H1 (cell line): ENCODE data around the gene KRT23. TPM values are rescaled to one million over a fixed set of nuclear protein-coding genes. Genes with fewer than 3 reads are reported as not detected.

ENCODE experiments used
- CTCF ChIA-PET: fragments of 300-600 bp; sonication (Branson Sonifier 250); formaldehyde crosslinking; loops from one replicate; lab custom pipeline; 2021; ENCODE audit not compliant: partially characterized antibody; lab: Charles Lee
- POLR2A ChIA-PET: fragments of 300-600 bp; sonication (Branson Sonifier 250); formaldehyde crosslinking; loops from one replicate; lab custom pipeline; 2021; ENCODE audit warnings: inconsistent platforms; ENCODE audit not compliant: partially characterized antibody; lab: Charles Lee
- DNase-seq, 2 experiments: peaks; one replicate each; pipeline versions ENCODE4 v3.0.0 to v3.0.0-alpha.2; 2010 to 2022; ENCODE audit warnings: low spot score in 2 of 2, low read depth in 1 of 2, mixed read lengths in 1 of 2
- FAIRE-seq: peaks from 2 replicates; lab custom pipeline; 2011; peaks lifted over from hg19 to GRCh38; lab: Jason Lieb, UNC
- H2AFZ ChIP-seq: 2 replicates; pipeline ENCODE4 v1.8.1; 2012; ENCODE audit warnings: low read length, inconsistent platforms
- H2AK5ac ChIP-seq: 2 replicates; pipeline ENCODE4 v1.6.1; 2013; ENCODE audit warnings: low read depth, low read length
- H2BK120ac ChIP-seq: replicated peaks from 2 replicates; pipeline ENCODE3; 2013; ENCODE audit warnings: low read depth, low read length, inconsistent platforms
- H2BK12ac ChIP-seq: 2 replicates; pipeline ENCODE4 v1.6.1; 2013; ENCODE audit warnings: low read depth, low read length
- H2BK15ac ChIP-seq: 2 replicates; pipeline ENCODE4 v1.6.1; 2013; ENCODE audit warnings: low read length
- H2BK20ac ChIP-seq: 2 replicates; pipeline ENCODE4 v1.6.1; 2013; ENCODE audit warnings: low read length
- H2BK5ac ChIP-seq: 2 replicates; pipeline ENCODE4 v1.6.1; 2013; ENCODE audit warnings: low read depth, low read length
- H3K14ac ChIP-seq: 2 replicates; pipeline ENCODE4 v1.6.1; 2013; ENCODE audit warnings: inconsistent platforms; ENCODE audit not compliant: insufficient read length
- H3K18ac ChIP-seq: 2 replicates; pipeline ENCODE4 v1.6.1; 2013; ENCODE audit warnings: low read length; ENCODE audit errors: extremely low read depth
- H3K23ac ChIP-seq: 2 replicates; pipeline ENCODE4 v1.6.1; 2013; ENCODE audit warnings: inconsistent platforms; ENCODE audit not compliant: insufficient read length
- H3K23me2 ChIP-seq: 2 replicates; pipeline ENCODE4 v1.6.1; 2013; ENCODE audit warnings: low read depth, low read length
- H3K27ac ChIP-seq: 2 replicates; pipeline ENCODE4 v1.6.1; 2011; ENCODE audit warnings: low read depth, low read length, inconsistent platforms
- H3K27me3 ChIP-seq, 4 experiments: replicated peaks in 1 of 4; 1 replicate in 1 of 4; 2 replicates in 3 of 4; pipeline versions ENCODE4 v1.6.1 to v1.8.1; 2011 to 2013; ENCODE audit warnings: low read length in 3 of 4, mild to moderate bottlenecking in 3 of 4, inconsistent platforms in 2 of 4, mixed read lengths in 2 of 4, moderate library complexity in 1 of 4; ENCODE audit not compliant: control insufficient read depth in 3 of 4, insufficient read depth in 3 of 4; ENCODE audit errors: extremely low read depth in 1 of 4
- H3K36me3 ChIP-seq, 4 experiments: 2 replicates each; pipeline versions ENCODE4 v1.6.1 to v1.8.1; 2011 to 2013; ENCODE audit warnings: mild to moderate bottlenecking in 4 of 4, low read length in 3 of 4, moderate library complexity in 2 of 4, control low read depth in 1 of 4, inconsistent platforms in 1 of 4; ENCODE audit not compliant: insufficient read depth in 4 of 4, control insufficient read depth in 2 of 4
- H3K4ac ChIP-seq: replicated peaks from 2 replicates; pipeline ENCODE3; 2013; ENCODE audit warnings: low read length, low read depth, mixed read lengths, inconsistent platforms; ENCODE audit not compliant: insufficient read length
- H3K4me1 ChIP-seq, 4 experiments: replicated peaks in 1 of 4; 1 replicate in 1 of 4; 2 replicates in 3 of 4; pipeline versions ENCODE4 v1.6.1 to v1.8.1; 2011 to 2013; ENCODE audit warnings: low read length in 3 of 4, inconsistent platforms in 2 of 4, mixed read lengths in 1 of 4; ENCODE audit not compliant: insufficient read depth in 4 of 4, control insufficient read depth in 3 of 4
- H3K4me2 ChIP-seq, 2 experiments: 2 replicates each; pipeline versions ENCODE4 v1.6.1 to v1.8.1; 2011 to 2013; ENCODE audit warnings: low read depth in 2 of 2, low read length in 2 of 2, control low read depth in 1 of 2, inconsistent platforms in 1 of 2, mild to moderate bottlenecking in 1 of 2; ENCODE audit not compliant: insufficient read depth in 1 of 2
- H3K4me3 ChIP-seq, 4 experiments: fragments of 200-600, 300-600 bp in 1 of 4; sonication (generic), shearing (Covaris generic), sonication (Bioruptor Twin) in 1 of 4; 2 replicates each; pipeline versions ENCODE4 v1.5.1 to v1.8.1; 2011 to 2016; ENCODE audit warnings: low read length in 4 of 4, low read depth in 3 of 4, control low read depth in 2 of 4, inconsistent platforms in 2 of 4, mild to moderate bottlenecking in 2 of 4, mixed read lengths in 1 of 4, moderate library complexity in 1 of 4; ENCODE audit not compliant: insufficient read depth in 2 of 4; ENCODE audit errors: extremely low read depth in 1 of 4
- H3K56ac ChIP-seq: replicated peaks from 2 replicates; pipeline ENCODE3; 2013; ENCODE audit warnings: low read depth, mild to moderate bottlenecking, mixed read lengths, low read length, inconsistent platforms; ENCODE audit not compliant: insufficient read length
- H3K79me1 ChIP-seq: 2 replicates; pipeline ENCODE4 v1.6.1; 2013; ENCODE audit warnings: low read depth, low read length, control low read depth
- H3K79me2 ChIP-seq, 2 experiments: 2 replicates each; pipeline versions ENCODE4 v1.6.1 to v1.8.1; 2012 to 2013; ENCODE audit warnings: low read length in 2 of 2, mild to moderate bottlenecking in 2 of 2, inconsistent platforms in 1 of 2; ENCODE audit not compliant: insufficient read depth in 2 of 2, control insufficient read depth in 1 of 2
- H3K9ac ChIP-seq, 4 experiments: replicated peaks in 1 of 4; 1 replicate in 1 of 4; 2 replicates in 3 of 4; pipeline versions ENCODE4 v1.6.1 to v1.8.1; 2011 to 2013; ENCODE audit warnings: low read depth in 3 of 4, low read length in 3 of 4, control low read depth in 2 of 4, mild to moderate bottlenecking in 2 of 4, moderate library complexity in 2 of 4, inconsistent platforms in 1 of 4; ENCODE audit errors: extremely low read depth in 1 of 4
- H3K9me3 ChIP-seq, 2 experiments: 2 replicates each; pipeline versions ENCODE4 v1.6.1 to v1.8.1; 2012 to 2013; ENCODE audit warnings: mild to moderate bottlenecking in 2 of 2, moderate library complexity in 2 of 2, control low read depth in 1 of 2, inconsistent platforms in 1 of 2, low read depth in 1 of 2, low read length in 1 of 2, mixed read lengths in 1 of 2; ENCODE audit not compliant: insufficient read depth in 2 of 2
- H4K20me1 ChIP-seq, 2 experiments: replicated peaks in 1 of 2; 2 replicates each; pipeline versions ENCODE3 to v1.8.1; 2011 to 2013; ENCODE audit warnings: inconsistent platforms in 2 of 2, low read length in 2 of 2, mild to moderate bottlenecking in 1 of 2; ENCODE audit not compliant: insufficient read depth in 2 of 2, control insufficient read depth in 1 of 2
- H4K5ac ChIP-seq: 2 replicates; pipeline ENCODE4 v1.6.1; 2013; ENCODE audit warnings: low read length, low read depth, mixed read lengths, inconsistent platforms; ENCODE audit not compliant: insufficient read length
- H4K8ac ChIP-seq: 2 replicates; pipeline ENCODE4 v1.8.0; 2013; ENCODE audit warnings: mild to moderate bottlenecking, moderate library complexity, low read length, inconsistent platforms; ENCODE audit not compliant: insufficient read depth; ENCODE audit errors: extremely low read depth
- H4K91ac ChIP-seq: replicated peaks from 2 replicates; pipeline ENCODE3; 2013; ENCODE audit warnings: low read length, mixed read lengths, inconsistent platforms; ENCODE audit not compliant: insufficient read length
- EGR1 ChIP-seq: IDR thresholded peaks from 2 replicates; pipeline ENCODE4 v1.6.1; 2011; ENCODE audit warnings: low read depth, low read length, borderline replicate concordance
- WGBS, 2 experiments: shearing (Covaris generic) in 1 of 2; methylation state at CpG; one replicate each; pipeline versions ENCODE4 v1.1.6 to v1.1.7; 2013 to 2015; ENCODE audit warnings: low lambda C conversion rate in 2 of 2, mixed read lengths in 2 of 2, inconsistent platforms in 1 of 2, low coverage in 1 of 2, missing lambda C conversion rate in 1 of 2; ENCODE audit not compliant: insufficient replicate concordance in 2 of 2, insufficient coverage in 1 of 2, insufficient read length in 1 of 2; ENCODE audit errors: extremely low coverage in 1 of 2, missing lambda C conversion rate in 1 of 2; 5-methylcytosine and 5-hydroxymethylcytosine counted together
- polyA plus RNA-seq, 7 experiments: library from polyadenylated mRNA; depleted of rRNA in 3 of 7; stranded (reverse) in 5 of 7; unstranded in 2 of 7; fragments of >200 nt in 5 of 7; fragments of 200-250 nt in 2 of 7; gene quantifications; 1 replicate in 5 of 7; 2 replicates in 1 of 7; 4 replicates in 1 of 7; pipeline versions ENCODE4 v1.2.1 to v1.2.3, GENCODE V29; 2011 to 2013; ENCODE audit warnings: missing spikeins in 2 of 7, mixed read lengths in 2 of 7
- total RNA-seq: library from RNA; stranded (reverse); fragmentation: NEBNext Ultra II Directional; extraction: Animal tissue kit (Norgen Biotek cat#: 25700); gene quantifications from 2 replicates; pipeline ENCODE4 v1.2.1, GENCODE V29; 2021

KRT23 gene
- total and polyA plus RNA-seq, 2 of the 8 experiments (the other 6 are each of a cell fraction or from before 2014, with no cell fraction given) = not detected

- no peaks in the 10 kb centered on the region for H3K79me1 ChIP-seq
- no peak overlapping the region for H3K4ac ChIP-seq
- TF ChIP-seq EGR1 = no peak
- H3K4me2 ChIP-seq = no peak overlapping the region
- no peak overlapping the region for H3K23ac ChIP-seq
- no peaks in the 10 kb centered on the region for H3K79me2 ChIP-seq
- no peak overlapping the region for H3K14ac ChIP-seq
- H2AK5ac ChIP-seq = no peak overlapping the region
- H4K20me1 ChIP-seq = no peaks in the 10 kb centered on the region
- H2AFZ ChIP-seq = no peak overlapping the region; the same call in 1 of the 2 replicates
- no peak overlapping the region for H3K27ac ChIP-seq
- no peak overlapping the region for H4K5ac ChIP-seq
- H2BK12ac ChIP-seq = no peak overlapping the region
- H3K4me3 ChIP-seq = no peak overlapping the region
- no peak overlapping the region for H3K9ac ChIP-seq
- CTCF ChIA-PET = interaction anchor here (1.0 kb wide), 1 partner anchor 8 kb away, joined by 4 read pairs; no protein-coding TSS in a partner anchor
- no peak overlapping the region for H2BK15ac ChIP-seq
- no peaks in the 10 kb centered on the region for H3K36me3 ChIP-seq
- no peak for FAIRE-seq
- no peak overlapping the region for H2BK20ac ChIP-seq
- H3K23me2 ChIP-seq = no peaks in the 10 kb centered on the region
- H2BK120ac ChIP-seq = no peak overlapping the region
- no peak overlapping the region for H3K56ac ChIP-seq
- no peak overlapping the region for H2BK5ac ChIP-seq
- no peak for DNase-seq
- H3K4me1 ChIP-seq = no peaks in the 10 kb centered on the region
- POLR2A ChIA-PET = no interaction called here
- H4K8ac ChIP-seq = no peak overlapping the region
- H3K9me3 ChIP-seq = no peaks in the 10 kb centered on the region
- no peaks in the 10 kb centered on the region for H3K27me3 ChIP-seq
- 93% methylated on average over 7 of the region's 7 CpGs; no CpG with 5 or more reads in 1 of the 2 experiments for WGBS, 2 experiments
- H4K91ac ChIP-seq = no peak overlapping the region
- no peak overlapping the region for H3K18ac ChIP-seq
Observed at GRCh38 chr17:40950176-40950575, 12.7 kb upstream of the KRT23 start.
